Inflammatory macrophage treated with lipopolysaccharide for 4 hours (primary cell): ENCODE results near the gene OLFM4.
"Not testable (repeated sequence)": the region's sequence is repeated elsewhere in the genome, so short reads cannot be mapped to it uniquely, and the experiment has no call there.

ENCODE experiments used
- DNase-seq: peaks from one replicate; pipeline ENCODE4 v3.0.0-alpha.2; 2020

Gene OLFM4, protein sequence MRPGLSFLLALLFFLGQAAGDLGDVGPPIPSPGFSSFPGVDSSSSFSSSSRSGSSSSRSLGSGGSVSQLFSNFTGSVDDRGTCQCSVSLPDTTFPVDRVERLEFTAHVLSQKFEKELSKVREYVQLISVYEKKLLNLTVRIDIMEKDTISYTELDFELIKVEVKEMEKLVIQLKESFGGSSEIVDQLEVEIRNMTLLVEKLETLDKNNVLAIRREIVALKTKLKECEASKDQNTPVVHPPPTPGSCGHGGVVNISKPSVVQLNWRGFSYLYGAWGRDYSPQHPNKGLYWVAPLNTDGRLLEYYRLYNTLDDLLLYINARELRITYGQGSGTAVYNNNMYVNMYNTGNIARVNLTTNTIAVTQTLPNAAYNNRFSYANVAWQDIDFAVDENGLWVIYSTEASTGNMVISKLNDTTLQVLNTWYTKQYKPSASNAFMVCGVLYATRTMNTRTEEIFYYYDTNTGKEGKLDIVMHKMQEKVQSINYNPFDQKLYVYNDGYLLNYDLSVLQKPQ

DNA sequence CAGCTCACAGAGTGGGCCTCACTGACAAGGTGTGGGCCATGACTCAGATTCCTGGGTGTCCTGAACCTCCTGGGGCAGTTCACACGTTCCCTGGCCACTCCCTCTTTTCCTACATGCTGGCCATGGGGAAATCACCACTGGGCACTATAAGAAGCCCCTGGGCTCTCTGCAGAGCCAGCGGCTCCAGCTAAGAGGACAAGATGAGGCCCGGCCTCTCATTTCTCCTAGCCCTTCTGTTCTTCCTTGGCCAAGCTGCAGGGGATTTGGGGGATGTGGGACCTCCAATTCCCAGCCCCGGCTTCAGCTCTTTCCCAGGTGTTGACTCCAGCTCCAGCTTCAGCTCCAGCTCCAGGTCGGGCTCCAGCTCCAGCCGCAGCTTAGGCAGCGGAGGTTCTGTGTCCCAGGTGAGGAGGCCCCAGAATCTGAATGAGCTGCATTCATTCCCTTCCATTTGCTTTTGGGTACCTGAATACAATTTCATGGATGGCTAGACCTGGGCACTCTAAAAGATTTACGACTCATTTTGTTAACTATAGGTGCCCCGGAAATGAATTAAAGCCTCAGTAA, at the start of gene OLFM4:
TSS of gene OLFM4 (plus strand) at position 177 of the 567 bp plus-strand sequence. CDS start at position 201, 24 bp downstream.
- no peak for DNase-seq

DNA sequence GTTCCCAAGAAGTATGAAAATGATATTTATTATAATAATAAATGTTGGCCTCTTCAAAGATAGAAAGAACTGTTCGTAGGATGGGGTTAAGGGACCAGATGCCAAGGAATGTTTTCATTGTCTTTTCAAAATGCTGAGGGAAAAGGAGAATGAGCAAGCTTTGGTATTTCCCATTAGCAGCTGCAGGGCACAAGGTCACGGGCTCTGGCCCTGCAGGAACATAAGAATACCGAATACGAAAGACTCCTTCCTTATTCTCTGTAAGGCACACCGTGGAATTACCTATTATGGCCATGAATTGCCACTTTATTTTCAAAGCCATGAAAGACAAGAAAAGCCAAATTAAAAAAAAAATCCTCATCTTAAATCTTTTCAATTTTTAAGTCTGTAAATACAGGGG, 49.6 kb upstream of the OLFM4 start:
- no peak for DNase-seq

DNA sequence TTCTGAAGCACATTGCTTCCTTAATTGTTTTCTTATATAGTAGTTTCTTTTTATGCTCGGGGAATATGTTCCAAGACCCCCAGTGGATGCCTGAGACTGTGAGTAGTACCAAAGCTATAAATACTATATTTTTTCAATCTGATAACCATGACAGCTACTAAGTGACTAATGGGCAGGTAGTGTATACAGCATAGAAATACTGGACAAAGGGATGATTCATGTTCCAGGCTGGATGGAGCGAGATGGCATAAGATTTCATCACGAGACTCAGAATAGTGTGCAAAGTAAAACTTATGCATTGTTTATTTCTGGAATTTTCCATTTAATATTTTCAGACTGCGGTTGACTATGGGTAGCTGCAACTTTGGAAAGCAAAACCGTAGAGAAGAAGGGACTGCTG, 47.9 kb upstream of the OLFM4 start:
- no peak for DNase-seq

DNA sequence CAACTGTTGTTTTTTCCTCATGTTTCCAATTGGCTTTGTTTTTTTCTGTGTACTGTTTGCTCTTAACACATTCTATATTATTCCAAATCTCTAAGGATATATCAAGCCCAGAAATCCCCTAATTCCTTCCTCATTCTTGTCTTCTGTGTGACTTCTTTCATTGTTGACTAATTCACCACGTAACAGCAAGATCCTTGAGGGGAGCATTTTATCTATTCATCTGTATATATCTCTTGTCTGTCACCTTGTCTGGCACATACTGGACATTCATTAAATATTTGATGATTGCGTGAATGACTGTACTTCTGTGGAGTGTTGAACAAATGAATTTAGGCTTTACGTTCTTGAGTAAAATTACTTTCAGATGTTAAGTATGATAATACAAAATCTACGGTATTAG, 44.8 kb upstream of the OLFM4 start:
- DNase-seq: no peak

DNA sequence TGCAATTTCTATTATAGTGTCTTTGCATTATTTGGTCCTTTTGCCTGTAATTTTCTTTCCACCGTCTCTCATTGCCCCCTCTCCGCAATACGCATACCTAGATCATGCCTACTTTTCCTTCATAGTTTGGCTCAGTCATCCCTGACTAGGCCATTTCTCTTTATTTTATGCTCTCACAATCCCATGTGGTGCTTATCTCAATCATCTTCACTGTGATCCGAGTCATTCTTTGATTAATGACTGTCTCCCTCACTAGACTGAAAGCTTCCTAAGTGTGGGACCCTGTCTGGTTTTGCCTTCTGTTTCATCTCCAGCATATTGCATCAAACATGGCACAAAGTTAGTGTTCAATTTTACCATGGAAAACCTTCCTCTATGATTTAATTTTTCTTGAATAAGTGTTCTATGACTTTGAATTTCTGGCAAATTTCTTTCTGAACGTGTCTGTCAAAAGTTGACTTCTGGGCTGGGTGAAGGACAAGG, 43.7 kb upstream of the OLFM4 start:
- no peak for DNase-seq

DNA sequence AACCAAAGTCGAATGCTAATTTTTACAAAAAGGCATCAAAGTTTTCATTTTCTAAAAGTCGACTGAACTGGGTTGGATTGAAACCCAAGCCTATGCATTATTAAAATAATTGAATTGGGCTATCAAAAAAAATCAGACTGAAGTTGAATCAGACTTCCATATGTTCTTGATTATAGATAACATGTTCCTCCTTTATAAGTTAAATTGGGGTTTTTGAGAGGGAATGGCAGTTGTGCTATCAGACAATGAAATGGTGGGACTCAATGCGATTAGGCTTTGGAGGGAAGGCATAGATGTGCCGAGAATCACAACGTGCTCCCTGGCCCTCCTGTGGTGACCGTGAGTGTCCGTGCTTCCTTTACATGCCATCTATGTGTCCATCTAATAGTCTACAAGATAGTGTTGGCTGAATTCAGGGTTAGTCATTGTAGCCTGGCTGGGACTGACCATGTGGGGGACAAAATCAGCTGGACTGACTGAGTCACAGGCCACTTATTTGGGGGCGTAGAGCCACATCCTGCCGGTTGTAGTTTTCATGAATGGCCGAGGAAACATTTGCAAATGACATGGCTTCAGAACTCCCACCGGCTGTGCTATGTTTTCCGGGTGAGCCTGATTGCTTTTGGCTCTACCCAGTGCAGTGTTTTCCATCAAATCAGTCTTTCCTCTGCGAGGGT, 37.1 kb upstream of the OLFM4 start:
- DNase-seq: no peak

DNA sequence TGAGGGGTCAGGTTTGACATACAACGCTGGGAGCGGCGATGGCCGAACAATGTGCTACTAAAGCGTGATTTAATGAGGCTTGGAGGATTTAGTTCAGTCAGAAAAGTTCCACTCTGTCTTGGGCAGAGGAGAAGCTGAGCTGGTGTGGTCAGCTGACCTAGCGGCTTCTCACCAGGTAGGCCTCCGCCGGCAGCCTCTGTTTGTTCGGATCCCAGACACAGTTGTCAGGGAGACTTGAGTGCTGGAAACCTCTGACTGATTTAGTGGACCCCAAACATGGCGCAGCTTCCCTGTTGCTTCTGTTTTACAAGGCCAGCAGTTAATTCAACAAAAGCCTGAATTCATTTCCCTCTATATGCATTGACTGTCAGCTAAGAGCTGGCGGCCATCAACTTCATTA, 36.5 kb upstream of the OLFM4 start:
- no peak for DNase-seq

DNA sequence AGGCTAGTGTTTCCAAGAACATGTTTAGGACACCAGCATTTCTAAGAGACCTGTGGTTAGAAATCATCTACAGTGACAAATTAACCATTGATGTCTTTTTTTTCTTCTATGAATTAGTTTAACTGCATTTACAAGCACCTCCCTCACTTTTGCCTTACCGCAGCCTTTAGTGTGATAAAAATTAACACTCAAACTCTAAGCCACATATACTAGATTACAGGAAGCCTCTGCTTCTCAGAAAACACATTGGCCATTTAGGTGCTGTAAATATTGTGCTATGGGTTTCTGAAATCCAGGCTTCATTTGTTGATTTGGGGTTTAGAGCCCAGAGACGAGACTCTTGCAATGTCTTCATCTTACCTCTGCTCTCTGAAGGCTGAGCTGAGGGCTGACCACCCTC, 34.6 kb upstream of the OLFM4 start:
- DNase-seq: no peak

DNA sequence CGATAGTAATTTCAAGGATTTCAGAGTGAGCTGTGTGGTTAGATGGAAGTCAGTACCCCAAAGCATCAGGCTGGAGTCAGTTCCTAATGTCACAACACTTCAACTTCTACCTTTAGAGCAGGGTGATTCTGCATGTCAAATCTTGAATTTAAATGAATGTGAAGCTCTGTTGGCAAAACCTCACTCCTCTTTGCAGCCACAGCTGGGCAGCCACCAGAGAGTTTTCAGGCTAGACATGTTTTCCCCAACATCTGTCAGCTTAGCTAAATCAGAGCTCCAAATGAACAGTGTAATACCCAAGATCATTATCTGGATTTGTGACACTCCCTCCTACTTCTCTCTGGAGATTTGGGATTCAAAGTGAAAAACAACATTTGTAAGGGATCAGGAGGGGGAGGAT, 33.7 kb upstream of the OLFM4 start:
- DNase-seq: no peak

DNA sequence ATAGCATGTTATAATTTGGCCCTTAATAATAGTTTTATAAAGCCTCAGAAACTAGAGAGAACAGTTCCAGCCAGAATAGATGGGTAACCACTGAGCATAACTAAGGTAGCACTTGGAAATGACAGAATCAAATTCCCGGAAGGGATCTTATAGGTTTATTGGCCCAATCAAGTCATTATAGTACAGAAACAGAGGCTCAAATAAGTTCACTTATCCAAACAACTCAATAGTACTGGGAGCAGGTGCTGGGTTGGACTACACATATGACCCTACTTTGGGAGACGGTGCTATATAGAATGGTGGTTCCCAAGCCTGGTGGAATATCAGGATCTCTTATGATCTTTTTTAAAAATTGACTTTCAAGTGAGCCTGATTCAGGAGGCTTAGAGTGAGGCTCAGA, 32.7 kb upstream of the OLFM4 start:
- DNase-seq: no peak

DNA sequence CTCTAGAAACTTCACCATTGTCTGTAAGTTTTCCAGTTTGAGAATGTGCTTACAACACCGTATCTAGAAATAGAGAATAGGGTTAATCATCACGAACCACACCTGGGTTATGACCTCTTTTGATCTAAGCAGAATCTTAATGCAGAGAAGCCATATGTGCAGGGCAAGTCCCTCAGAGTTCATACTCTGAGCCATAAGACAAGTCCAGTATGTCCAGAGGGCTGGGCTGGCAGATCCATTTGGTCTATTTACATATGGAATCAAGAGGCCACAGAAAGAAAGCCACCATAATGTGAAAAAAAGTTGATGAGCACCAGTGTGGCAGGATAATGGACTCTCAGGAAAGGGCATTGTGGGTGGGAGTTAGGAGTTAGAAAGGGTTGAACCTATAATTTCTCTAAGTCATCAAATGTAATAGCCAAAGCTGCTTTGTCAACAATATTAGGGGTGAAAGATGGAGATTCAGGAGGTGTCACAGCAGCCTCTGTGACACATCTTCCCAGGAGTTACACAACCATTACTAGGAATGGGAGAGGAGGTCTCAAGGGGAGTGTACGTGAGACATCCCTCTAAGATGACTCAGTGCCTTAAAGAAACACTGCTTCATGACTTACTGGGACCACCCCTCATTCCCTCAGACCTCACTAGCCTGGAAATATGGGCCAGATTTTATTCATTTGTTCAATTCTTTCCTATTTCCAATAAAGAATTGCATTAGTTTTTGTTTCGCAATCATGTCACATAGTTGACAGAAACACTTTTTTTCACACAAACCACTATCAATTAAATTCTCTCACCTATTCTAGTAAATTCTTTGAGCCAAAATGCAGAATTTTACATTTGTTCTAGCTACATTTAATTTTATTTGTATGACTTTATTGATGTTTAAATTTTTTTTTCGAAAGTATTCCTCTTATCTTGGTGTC, 30.4 kb upstream of the OLFM4 start:
- no peak for DNase-seq

DNA sequence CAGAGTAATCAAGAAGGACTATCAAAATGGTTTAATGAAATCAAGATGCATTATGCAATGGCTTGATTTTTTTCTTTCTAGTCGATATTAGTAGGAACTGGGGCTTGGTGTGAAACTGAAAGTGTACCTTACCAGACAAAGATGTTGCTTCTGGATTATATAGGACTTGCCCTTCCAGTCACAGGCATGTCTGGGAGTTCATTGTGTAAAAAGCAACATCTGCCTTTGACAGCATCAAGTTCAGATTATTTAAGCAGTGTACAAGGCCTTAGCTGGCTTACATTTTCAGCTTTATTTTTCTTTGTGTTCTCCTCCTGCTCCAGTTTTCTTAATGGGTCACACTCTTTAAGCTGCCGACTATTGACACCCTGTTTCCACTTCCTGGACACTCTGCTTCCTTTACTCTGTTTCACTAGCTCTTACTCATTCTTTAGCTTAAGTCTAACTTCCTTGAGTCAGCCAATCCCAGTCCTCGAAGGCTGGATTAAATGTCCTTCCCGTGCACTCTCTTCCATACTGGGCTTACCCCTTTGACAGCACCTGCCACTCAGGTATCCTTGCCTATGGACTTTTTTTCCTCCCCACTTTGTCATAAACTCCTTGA, 29.4 kb upstream of the OLFM4 start:
- peak; percentile 21 for DNase-seq

DNA sequence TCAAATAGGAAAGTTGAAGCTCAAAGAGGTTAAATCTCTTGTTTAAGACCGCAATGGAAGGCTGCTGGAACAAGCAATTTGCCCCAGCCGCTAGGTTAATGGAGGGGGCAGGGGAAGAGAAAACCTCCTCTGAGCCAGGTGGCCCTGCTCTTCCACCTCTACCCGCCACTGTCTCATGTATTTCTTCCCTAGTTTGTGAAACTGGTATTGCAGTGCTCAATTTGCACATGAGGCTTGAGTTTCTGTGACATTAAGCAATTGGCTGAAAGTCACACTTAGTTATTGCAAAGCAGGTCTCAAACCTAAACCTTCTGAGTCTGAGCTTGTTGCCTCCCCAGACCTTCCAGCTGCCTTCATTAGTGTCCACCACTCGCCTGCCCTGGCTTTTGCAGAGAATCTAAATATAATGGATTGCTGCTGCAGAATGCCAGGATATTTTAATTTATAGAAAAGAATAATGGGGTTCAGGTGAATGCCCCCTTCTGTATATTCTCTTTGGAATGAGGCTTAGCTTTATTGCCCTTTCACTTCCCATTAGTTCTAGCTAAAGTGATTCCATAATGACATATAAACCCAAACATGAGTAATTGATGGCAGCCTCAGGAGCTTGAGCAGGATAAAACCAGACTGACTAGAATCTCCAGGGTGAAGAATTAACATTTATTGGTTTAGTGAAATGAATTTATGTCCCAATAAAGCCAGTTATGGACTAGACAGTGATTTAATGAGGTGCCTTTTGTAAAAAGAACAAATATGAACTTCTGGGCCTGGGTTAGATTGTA, 27.0 kb upstream of the OLFM4 start:
- no peak for DNase-seq

DNA sequence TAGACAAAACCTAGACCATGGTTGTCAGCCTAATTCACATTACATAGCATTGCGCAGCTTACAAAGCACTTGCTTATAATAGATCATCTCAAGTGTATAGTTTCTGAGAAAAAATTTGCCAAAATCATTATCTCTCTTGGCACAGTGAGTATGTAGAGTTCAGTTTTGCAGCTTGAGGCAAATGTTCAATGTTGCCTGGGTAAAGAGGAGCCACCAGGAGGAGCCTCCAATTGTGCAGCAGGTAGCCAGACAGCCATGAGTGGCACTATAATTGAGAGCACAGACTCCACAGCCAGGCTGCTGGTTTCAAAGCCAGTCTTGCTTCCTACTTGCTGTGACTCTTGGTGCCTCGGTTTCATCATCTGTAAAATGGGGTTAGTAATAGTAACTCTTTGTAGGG, 24.0 kb upstream of the OLFM4 start:
- no peak for DNase-seq

DNA sequence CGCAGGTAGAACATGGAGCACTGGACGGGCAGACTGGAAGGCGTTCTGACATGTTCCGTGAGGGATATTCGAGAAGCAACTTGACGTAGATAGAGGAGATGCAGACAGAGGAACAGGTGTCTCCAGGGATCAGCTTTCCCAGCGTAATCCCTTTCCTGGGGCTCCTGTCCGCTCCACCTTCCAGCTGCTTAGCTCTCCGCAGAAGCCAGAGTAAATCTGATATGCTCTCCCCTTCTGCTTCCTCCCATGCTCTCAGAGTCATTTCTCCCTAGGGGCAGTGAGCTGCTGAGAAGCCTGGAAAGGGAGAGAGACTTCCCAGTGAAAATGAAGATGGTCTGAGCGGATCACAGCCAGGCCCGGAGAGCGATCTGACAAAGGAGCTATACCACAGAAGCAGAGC, 23.0 kb upstream of the OLFM4 start:
- DNase-seq: no peak

DNA sequence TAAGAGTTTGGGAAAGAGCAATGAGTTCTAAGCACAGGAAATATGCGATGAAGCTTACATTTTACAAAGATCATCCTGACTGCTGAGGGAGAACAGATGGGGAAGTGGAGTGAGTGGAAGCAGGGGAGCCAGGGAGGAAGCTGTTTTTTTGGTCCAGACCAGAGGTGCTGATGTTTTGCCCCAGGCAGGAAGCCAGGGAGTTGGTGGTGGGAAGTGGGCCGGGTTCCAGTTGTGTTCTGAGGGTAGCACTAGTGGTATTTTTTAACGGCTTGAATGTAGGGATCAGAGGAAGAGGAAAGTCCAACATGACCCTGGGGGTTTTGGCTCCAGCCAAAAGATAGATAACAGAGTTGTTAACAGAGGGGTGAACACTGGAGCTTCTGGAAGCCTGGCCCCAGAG, 20.7 kb upstream of the OLFM4 start:
- no peak for DNase-seq

DNA sequence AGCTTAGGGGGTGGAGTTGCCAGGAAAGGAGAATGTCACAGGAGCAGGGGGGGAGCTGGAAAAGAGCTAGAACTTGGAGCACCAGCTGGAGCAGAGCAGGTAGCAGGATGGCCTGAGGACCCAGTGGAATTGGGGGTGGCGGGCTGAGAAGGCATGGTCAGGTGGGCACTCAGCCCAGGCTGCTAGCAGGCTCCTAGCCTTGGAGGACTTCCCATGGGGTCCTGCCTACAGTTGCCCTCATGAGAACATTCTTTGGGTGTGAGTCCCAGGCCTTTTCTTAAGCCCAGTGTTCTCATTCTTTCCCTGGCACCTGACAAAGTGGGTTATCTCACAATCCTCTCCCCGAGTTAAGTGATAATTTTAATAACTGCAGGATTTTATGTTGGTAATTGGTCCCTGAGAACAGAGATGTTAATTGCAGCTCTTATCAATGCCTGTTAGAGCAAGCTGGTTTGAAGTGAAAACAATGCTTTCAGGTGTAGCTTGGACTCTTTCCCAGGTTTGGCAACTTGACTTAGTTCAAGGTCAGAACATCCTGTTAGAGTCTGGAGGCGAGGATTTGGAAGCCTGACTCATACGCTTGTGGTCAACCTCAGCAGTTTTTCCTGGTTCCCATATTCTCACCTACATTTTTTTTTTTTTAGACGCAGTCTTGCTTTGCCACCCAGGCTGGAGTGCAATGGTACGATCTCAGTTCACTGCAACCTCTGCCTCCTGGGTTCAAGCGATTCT, 18.1 kb upstream of the OLFM4 start:
- no peak for DNase-seq

DNA sequence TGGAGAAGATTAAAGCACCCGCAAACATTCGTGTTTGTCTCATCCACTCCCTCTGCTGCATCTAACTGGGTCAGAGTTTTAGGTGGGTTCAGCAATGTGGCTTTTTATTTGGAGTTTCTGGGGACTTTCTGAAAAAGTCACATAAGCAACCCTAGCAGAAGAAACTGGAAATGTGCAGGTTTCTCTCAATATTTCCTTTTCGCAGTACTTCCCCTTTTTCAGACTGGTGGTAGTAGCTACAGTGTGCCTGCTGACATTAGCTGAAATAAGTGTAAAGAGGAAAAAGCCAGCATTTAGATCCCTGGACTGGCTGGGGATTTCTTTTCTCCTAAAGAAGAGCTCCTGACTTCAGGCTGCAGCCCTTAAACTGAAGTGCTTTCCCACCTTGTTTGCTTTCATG, 15.9 kb upstream of the OLFM4 start:
- DNase-seq: peak; percentile 27

DNA sequence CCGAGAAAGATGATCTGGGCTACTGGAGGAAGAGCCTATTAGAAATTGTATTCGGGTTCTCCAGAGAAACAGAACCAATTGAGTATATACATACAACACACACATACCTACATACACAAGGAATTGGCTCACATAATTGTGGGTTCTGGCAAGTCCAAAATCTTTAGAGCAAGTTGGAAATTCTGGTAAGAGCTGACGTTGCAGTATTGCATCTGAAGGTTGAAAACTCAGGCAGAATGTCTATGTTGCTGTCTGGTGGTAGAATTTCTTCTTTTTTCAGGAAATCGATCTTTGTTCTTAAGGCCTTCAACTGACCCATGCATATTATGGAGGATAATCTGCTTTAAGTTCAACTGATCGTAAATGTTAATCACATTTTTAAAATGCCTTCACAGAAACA, 15.5 kb upstream of the OLFM4 start:
- no peak for DNase-seq

DNA sequence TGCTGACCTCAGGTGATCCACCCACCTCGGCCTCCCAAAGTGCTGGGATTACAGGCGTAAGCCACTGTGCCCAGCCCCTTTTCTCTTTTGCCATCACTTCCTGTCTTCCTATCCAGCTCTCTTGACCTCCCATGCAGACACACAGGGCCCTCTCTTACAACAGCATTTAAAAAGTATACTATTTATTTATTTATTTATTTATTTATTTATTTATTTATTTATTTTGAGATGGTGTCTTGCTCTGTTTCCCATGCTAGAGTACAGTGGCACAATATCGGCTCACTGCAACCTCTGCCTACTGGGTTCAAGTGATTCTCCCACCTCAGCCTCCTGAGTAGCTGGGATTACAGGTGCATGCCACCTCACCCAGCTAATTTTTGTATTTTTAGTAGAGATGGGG, 14.6 kb upstream of the OLFM4 start:
- not testable (repeated sequence) for DNase-seq
